Esophagus squamous epithelium (tissue), 5 donors: ENCODE measurements around the gene KRT39. TPM values are rescaled to one million over a fixed set of nuclear protein-coding genes. Genes with fewer than 3 reads are reported as not detected.
"Not testable (repeated sequence)": the region's sequence is repeated elsewhere in the genome, so short reads cannot be mapped to it uniquely, and the experiment has no call there.

Experiments
- DNase-seq: peaks from one replicate; lab custom pipeline; 2025; lab: John Stamatoyannopoulos, UW
- H3K27ac ChIP-seq, 4 donors: fragments of 200-600 bp; sonication (generic); one replicate each; pipeline ENCODE4 v1.5.1; 2016 to 2019; ENCODE audit warnings: mild to moderate bottlenecking in 1 of 4
- H3K27me3 ChIP-seq, 4 donors: fragments of 200-600 bp; sonication (generic); 1 replicate in 3 of 4; 2 replicates in 1 of 4; pipeline versions ENCODE4 v1.5.1 to v1.6.0; 2017 to 2021; ENCODE audit warnings: antibody characterized with exemption in 1 of 4
- H3K36me3 ChIP-seq, 3 donors: fragments of 200-600 bp; sonication (generic); one replicate each; pipeline ENCODE4 v1.5.1; 2016 to 2019
- H3K4me1 ChIP-seq, 3 donors: fragments of 200-600 bp; sonication (generic); one replicate each; pipeline ENCODE4 v1.5.1; 2017 to 2019
- H3K4me3 ChIP-seq, 4 donors: fragments of 200-600 bp; sonication (generic); 1 replicate in 3 of 4; 2 replicates in 1 of 4; pipeline ENCODE4 v1.5.1; 2016 to 2019; ENCODE audit warnings: mild to moderate bottlenecking in 2 of 4, moderate library complexity in 1 of 4
- H3K9me3 ChIP-seq, 3 donors: fragments of 200-600 bp; sonication (generic); one replicate each; pipeline ENCODE4 v1.5.1; 2016 to 2019
- POLR2A ChIP-seq, 4 donors: fragments of 450-650 bp; IDR thresholded peaks; one replicate each; pipeline ENCODE4 v1.6.1; 2017; ENCODE audit warnings: antibody characterized with exemption in 4 of 4, mild to moderate bottlenecking in 4 of 4, moderate library complexity in 3 of 4
- WGBS, 2 donors: methylation state at CpG; one replicate each; pipeline ENCODE4 v1.1.5; 2018; 5-methylcytosine and 5-hydroxymethylcytosine counted together
- intact Hi-C: fragments of 100-400 bp; cut with DNase I; formaldehyde crosslinking; loops from one replicate; pipeline ENCODE4 v1.15.0; 2022
- total RNA-seq, 4 donors: library from RNA; depleted of rRNA; stranded (reverse); fragments of >200 nt; gene quantifications; one replicate each; pipeline ENCODE4 v1.1.0, GENCODE V29; 2016
- TF ChIP-seq, protein P1 (sequence below), 6 experiments: fragments of 450-650 bp in 4 of 6; fragments of 200-600 bp in 2 of 6; sonication (generic) in 2 of 6; IDR thresholded peaks; one replicate each; pipeline ENCODE4 v1.5.1; 2016 to 2019; ENCODE audit warnings: antibody characterized with exemption in 6 of 6, mild to moderate bottlenecking in 4 of 6, moderate library complexity in 4 of 6
- donor health status: DM: yes; HTN: yes; CAD: no.

KRT39 gene
- total RNA-seq, 4 donors from 2014 or later, result not detected

- Histone ChIP-seq H3K4me3 (no peak overlapping the region), H3K27ac (no peak overlapping the region), H3K27me3 (peaks cover 0 to 11% (median 0%) of the 10 kb centered on the region in 4 donors), H3K36me3 (no peaks in the 10 kb centered on the region), H3K9me3 (no peaks in the 10 kb centered on the region), H3K4me1 (peaks cover 0 to 11% (median 5%) of the 10 kb centered on the region in 3 donors)
- no peak for DNase-seq
- intact Hi-C loops, result no loop called here
- 67 to 71% methylated on average over 2 of the region's 2 CpGs for WGBS, 2 donors
- no peak for TF ChIP-seq POLR2A (IDR thresholded peaks at IDR 0.05)
- TF ChIP-seq, protein P1, sequence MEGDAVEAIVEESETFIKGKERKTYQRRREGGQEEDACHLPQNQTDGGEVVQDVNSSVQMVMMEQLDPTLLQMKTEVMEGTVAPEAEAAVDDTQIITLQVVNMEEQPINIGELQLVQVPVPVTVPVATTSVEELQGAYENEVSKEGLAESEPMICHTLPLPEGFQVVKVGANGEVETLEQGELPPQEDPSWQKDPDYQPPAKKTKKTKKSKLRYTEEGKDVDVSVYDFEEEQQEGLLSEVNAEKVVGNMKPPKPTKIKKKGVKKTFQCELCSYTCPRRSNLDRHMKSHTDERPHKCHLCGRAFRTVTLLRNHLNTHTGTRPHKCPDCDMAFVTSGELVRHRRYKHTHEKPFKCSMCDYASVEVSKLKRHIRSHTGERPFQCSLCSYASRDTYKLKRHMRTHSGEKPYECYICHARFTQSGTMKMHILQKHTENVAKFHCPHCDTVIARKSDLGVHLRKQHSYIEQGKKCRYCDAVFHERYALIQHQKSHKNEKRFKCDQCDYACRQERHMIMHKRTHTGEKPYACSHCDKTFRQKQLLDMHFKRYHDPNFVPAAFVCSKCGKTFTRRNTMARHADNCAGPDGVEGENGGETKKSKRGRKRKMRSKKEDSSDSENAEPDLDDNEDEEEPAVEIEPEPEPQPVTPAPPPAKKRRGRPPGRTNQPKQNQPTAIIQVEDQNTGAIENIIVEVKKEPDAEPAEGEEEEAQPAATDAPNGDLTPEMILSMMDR (IDR thresholded peaks at IDR 0.05), result no peak
Observed at GRCh38 chr17:40921026-40921425, 45.7 kb downstream of the KRT39 start.

DNA sequence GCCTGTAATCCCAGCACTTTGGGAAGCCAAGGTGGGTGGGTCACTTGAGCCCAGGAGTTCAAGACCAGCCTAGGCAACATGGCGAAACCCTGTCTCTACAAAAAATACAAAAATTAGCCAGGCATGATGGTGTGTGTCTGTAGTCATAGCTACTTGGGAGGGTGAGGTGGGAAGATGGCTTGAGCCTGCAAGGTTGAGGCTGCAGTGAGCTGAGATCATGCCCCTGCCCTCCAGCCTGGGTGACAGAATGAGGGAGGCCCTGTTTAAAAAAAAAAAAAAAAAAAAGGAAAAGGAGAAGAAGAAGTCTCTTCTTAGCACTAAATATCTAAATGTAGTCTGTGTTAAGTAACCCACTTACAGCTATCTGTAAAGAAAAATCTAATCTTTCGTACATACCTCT lies 49.6 kb downstream of the KRT39 start:
- H3K9me3 ChIP-seq, H3K36me3 ChIP-seq, intact Hi-C loops, H3K27ac ChIP-seq, DNase-seq, H3K4me3 ChIP-seq, H3K27me3 ChIP-seq: not testable (repeated sequence)
- H3K4me1 ChIP-seq, result peaks cover under 1 to 22% (median 5%) of the 10 kb centered on the region in 3 donors
- WGBS, 2 donors, result 98% methylated on average over 2 of the region's 2 CpGs

GRCh38 chr17:40916366-40916765 lies 50.4 kb downstream of the KRT39 start:
- Histone ChIP-seq H3K27ac (peak overlapping the region in 2 of 4 donors; percentile 5 to 70), H3K4me1 (peaks cover 0 to 25% (median 5%) of the 10 kb centered on the region in 3 donors), H3K4me3 (no peak overlapping the region), H3K36me3 (no peaks in the 10 kb centered on the region), H3K9me3 (no peaks in the 10 kb centered on the region), H3K27me3 (no peaks in the 10 kb centered on the region)
- no peak for DNase-seq
- intact Hi-C loops, result no loop called here
- WGBS, 2 donors, result 25 to 95% methylated on average over 1 of the region's 1 CpG
- TF ChIP-seq, protein P1 (IDR thresholded peaks at IDR 0.05), result no peak
- TF ChIP-seq POLR2A (IDR thresholded peaks at IDR 0.05), result no peak

- intact Hi-C loops, result no loop called here
- no peaks in the 10 kb centered on the region for H3K27me3 ChIP-seq
- 47 to 66% methylated on average over 2 of the region's 2 CpGs for WGBS, 2 donors
- no peaks in the 10 kb centered on the region for H3K9me3 ChIP-seq
- no peak overlapping the region for H3K4me3 ChIP-seq
- H3K4me1 ChIP-seq, result peaks cover 0 to 31% (median 8%) of the 10 kb centered on the region in 3 donors
- H3K27ac ChIP-seq, result peak overlapping the region in 3 of 4 donors; percentile 5 to 70 (median 59)
- no peak for TF ChIP-seq POLR2A (IDR thresholded peaks at IDR 0.05)
- TF ChIP-seq, protein P1 (IDR thresholded peaks at IDR 0.05), result no peak
- no peak for DNase-seq
- no peaks in the 10 kb centered on the region for H3K36me3 ChIP-seq
Observed at GRCh38 chr17:40915721-40916256, 51.0 kb downstream of the KRT39 start.

- no peaks in the 10 kb centered on the region for H3K36me3 ChIP-seq
- peaks cover 0 to 36% (median 10%) of the 10 kb centered on the region in 3 donors for H3K4me1 ChIP-seq
- intact Hi-C loops, result no loop called here
- 19 to 34% methylated on average over 3 of the region's 3 CpGs for WGBS, 2 donors
- no peaks in the 10 kb centered on the region for H3K9me3 ChIP-seq
- TF ChIP-seq POLR2A (IDR thresholded peaks at IDR 0.05), result no peak
- TF ChIP-seq, protein P1 (IDR thresholded peaks at IDR 0.05), result no peak
- no peaks in the 10 kb centered on the region for H3K27me3 ChIP-seq
- H3K27ac ChIP-seq, result peak overlapping the region; percentile 5 to 76 (median 49)
- DNase-seq, result no peak
- H3K4me3 ChIP-seq, result no peak overlapping the region
Observed at GRCh38 chr17:40915199-40915661, 51.5 kb downstream of the KRT39 start.
